Osteocyte (in vitro differentiated cells): Measurements from ENCODE around the gene KPNA3. TPM values are rescaled to one million over a fixed set of nuclear protein-coding genes. Genes with fewer than 3 reads are reported as not detected.

Experiments
- DNase-seq: peaks from one replicate; pipeline ENCODE4 v3.0.0; 2021; ENCODE audit warnings: mixed read lengths; ENCODE audit not compliant: unreplicated experiment; ENCODE audit errors: extremely low spot score
- H3K27ac Mint-ChIP-seq: one replicate; pipeline ENCODE4 v1.8.0; 2021; ENCODE audit warnings: mild to moderate bottlenecking, mixed read lengths; ENCODE audit not compliant: unreplicated experiment
- H3K27me3 Mint-ChIP-seq: one replicate; pipeline ENCODE4 v1.8.0; 2021; ENCODE audit warnings: mixed read lengths; ENCODE audit not compliant: unreplicated experiment
- H3K36me3 Mint-ChIP-seq: one replicate; pipeline ENCODE4 v1.8.0; 2021; ENCODE audit warnings: mixed read lengths; ENCODE audit not compliant: unreplicated experiment
- H3K4me1 Mint-ChIP-seq: one replicate; pipeline ENCODE4 v1.8.0; 2021; ENCODE audit warnings: mixed read lengths; ENCODE audit not compliant: unreplicated experiment
- H3K4me3 Mint-ChIP-seq: one replicate; pipeline ENCODE4 v1.8.0; 2021; ENCODE audit warnings: mild to moderate bottlenecking, moderate library complexity, mixed read lengths; ENCODE audit not compliant: unreplicated experiment
- H3K9me3 Mint-ChIP-seq: one replicate; pipeline ENCODE4 v1.8.0; 2021; ENCODE audit warnings: mixed read lengths; ENCODE audit not compliant: unreplicated experiment
- CTCF ChIP-seq: fragments of 200-600 bp; sonication (generic); IDR thresholded peaks from 2 replicates; pipeline ENCODE4 v1.5.0; 2021; ENCODE audit warnings: antibody characterized with exemption, mild to moderate bottlenecking, moderate library complexity
- total RNA-seq: library from RNA; stranded (reverse); gene quantifications from 2 replicates; pipeline ENCODE4 v1.2.1, GENCODE V29; 2021

Gene KPNA3
- total RNA-seq, 1 donor from 2014 or later: 39.9 TPM

- Mint-ChIP-seq H3K36me3 (no peaks in the 10 kb centered on the region), H3K4me3 (no peak overlapping the region), H3K27ac (no peak overlapping the region), H3K4me1 (peaks cover 4% of the 10 kb centered on the region), H3K9me3 (no peaks in the 10 kb centered on the region), H3K27me3 (no peaks in the 10 kb centered on the region)
- peak; percentile 60 for TF ChIP-seq CTCF
- DNase-seq: no peak
These were observed 139.9 kb downstream of the KPNA3 start for GRCh38 chr13:49652355-49653305.

GRCh38 chr13:49651570-49652354 lies 140.7 kb downstream of the KPNA3 start:
- Mint-ChIP-seq H3K4me1 (peaks cover 4% of the 10 kb centered on the region), H3K27me3 (no peaks in the 10 kb centered on the region), H3K27ac (no peak overlapping the region), H3K4me3 (no peak overlapping the region), H3K9me3 (no peaks in the 10 kb centered on the region), H3K36me3 (no peaks in the 10 kb centered on the region)
- DNase-seq: no peak
- no peak for TF ChIP-seq CTCF

- DNase-seq: no peak
- Mint-ChIP-seq H3K9me3 (no peaks in the 10 kb centered on the region), H3K4me3 (no peak overlapping the region)
These were observed 142.5 kb downstream of the KPNA3 start for GRCh38 chr13:49649963-49650312.

More at GRCh38 chr13:49649963-49650312, 142.5 kb downstream of the KPNA3 start:
- no peak for TF ChIP-seq CTCF
- Mint-ChIP-seq H3K4me1 (peaks cover 4% of the 10 kb centered on the region), H3K27me3 (no peaks in the 10 kb centered on the region), H3K36me3 (no peaks in the 10 kb centered on the region), H3K27ac (no peak overlapping the region)

Other genes with a start within 250 kb of the KPNA3 start
- 26.2 and 29.3 TPM in 2 replicates for gene RCBTB1, start 207.1 kb downstream of the KPNA3 start, total RNA-seq
- not detected in 2 replicates for gene ARL11, start 164.2 kb downstream of the KPNA3 start, total RNA-seq
- 29.2 and 33.7 TPM in 2 replicates for gene EBPL, start 101.2 kb downstream of the KPNA3 start, total RNA-seq
- gene SPRYD7, start 143.7 kb upstream of the KPNA3 start, total RNA-seq: 3.9 and 4.9 TPM in 2 replicates
- 33.4 and 38.5 TPM in 2 replicates for gene TRIM13, start 204.4 kb upstream of the KPNA3 start, total RNA-seq
- gene KCNRG, start 222.8 kb upstream of the KPNA3 start, total RNA-seq: 0.21 and 0.89 TPM in 2 replicates